SH-SY5Y (cell line): Measurements from ENCODE around the gene TMEM123.

Experiments
- GATA2 ChIP-seq: IDR thresholded peaks from 2 replicates; pipeline ENCODE4 v1.6.1; 2011; ENCODE audit warnings: mild to moderate bottlenecking, low read depth, low read length
- GATA3 ChIP-seq: IDR thresholded peaks from 2 replicates; pipeline ENCODE4 v1.6.1; 2011; ENCODE audit warnings: low read depth, mild to moderate bottlenecking, low read length, moderate library complexity

TMEM123 gene

DNA sequence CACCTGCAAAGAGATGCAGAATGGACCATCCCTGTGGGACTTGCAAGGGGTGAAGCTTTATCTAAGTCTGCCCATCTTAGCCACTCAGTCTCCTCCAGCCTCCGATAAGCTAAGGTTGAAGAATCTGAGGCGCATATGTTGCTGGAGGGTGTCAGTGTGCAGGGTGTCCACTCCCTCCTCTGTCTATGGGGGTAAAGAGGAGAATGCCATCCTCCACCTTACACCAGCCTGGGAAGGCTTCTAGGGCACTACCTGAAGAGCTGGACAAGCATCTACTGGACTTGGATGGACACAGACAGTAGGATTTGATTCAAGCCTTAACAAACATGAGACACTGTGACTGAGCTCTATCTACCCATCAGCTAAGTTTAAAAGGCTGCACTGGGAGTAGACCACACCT, 46.5 kb downstream of the TMEM123 start:
- no peak for TF ChIP-seq GATA2
- no peak for TF ChIP-seq GATA3

DNA sequence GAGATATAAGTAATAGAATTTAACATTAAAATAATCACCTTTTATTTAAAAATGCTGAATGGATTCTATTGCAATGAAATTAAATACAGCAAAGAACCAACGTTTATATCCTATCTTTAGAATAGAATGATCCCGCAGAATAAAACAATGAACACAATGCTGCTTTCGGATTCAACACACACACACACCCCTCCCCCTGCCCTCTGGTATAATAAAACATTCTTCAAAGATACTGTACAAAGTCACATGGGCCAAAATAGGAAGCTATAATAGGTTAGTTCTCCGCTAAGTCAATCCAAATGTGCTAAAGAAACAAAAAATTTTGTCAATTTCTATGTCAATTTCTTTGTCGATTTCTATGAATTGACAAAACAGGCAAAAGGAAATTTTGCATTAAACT, 47.1 kb downstream of the TMEM123 start:
- no peak for TF ChIP-seq GATA2
- no peak for TF ChIP-seq GATA3

DNA sequence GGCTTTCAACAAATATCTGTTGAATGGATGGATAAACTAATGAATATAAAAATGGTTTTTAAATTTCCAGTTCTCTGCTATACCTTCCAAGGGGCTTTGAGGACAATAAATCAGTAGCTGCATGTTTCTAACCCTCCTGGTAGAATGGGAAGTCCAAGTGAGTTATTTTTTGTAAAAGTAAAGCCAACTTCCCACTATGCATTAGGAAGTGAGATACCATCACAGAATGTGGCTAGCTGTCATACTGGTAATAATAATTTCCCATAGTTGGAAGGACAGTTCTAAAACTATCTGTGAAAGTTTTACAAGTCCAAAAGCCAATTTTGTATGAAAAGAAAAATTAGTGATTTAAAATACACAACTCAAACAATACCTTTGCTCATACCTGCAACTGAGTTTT, 50.0 kb downstream of the TMEM123 start:
- TF ChIP-seq GATA3 (no peak), GATA2 (no peak)

DNA sequence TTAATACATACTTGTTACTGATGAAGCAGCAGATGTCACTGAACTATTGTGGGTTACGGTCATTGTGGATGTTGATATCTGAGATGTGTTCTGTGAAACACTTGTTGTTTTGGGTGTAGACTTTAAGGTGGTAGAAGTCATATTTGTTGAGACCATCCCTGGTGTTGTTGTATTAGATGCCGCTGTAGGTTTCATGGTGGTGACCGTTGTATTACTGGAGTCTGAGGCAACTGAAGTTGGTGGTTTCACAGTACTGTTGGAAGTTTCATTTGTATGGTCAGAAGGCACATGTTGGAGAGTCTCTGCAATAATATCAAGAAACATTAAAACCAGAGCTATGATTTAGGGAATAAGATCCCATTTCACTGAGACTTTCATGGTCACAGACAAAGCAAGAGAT, 50.7 kb downstream of the TMEM123 start:
- no peak for TF ChIP-seq GATA3
- no peak for TF ChIP-seq GATA2

DNA sequence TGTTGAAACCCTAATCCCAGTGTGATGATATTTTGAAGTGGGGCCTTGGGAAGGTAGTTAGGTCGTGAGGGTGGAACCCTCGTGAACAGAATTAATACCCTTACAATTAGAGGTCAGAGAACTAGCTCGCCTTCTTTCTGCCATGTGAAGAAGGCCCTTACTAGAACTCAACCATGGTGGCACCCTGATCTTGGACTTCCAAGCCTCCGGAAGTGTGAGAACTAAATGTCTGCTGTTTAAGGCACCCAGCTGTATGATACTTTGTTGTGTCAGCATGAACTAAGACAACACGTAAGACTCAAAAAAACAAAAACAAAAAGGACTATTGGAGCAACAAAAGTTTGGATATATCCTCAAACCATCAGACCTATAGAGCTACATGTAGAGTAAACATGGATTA, 52.0 kb downstream of the TMEM123 start:
- no peak for TF ChIP-seq GATA2
- no peak for TF ChIP-seq GATA3

DNA sequence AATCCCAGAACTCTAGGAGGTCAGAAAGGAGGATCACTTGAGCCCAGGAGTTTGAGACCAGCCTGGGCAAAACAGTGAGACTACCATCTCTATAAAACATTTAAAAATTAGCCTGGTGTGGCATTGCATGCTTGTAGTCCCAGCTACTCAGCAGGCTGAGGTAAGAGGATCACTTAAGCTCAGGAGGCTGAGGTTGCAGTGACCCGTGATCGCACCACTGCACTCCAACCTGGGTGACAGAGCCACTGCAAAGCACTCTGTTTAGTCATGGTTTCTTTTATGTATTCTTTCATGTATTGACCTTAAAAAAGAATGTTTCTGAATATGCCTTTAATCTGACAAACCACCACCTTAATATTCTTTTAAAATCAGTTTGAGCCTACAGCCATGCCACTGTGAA, 53.4 kb downstream of the TMEM123 start:
- no peak for TF ChIP-seq GATA2
- no peak for TF ChIP-seq GATA3

DNA sequence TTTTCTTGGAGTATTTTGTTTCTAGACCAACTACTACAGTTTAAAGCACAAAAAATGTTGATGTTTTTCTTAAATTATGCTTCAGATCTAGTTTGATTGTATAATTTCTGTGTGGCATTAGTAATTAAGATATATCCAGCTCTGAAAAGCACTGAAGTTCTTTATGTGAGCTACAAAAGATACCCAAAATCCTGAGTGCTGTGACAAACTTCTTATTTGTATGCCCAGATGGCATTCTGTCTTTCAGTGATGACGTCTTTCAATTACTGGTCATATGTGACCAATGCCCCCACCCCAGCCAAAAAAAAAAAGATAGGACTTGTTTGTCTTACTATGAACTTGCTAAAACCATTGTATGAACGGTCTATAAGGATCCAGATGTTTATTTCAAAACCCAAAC, 54.3 kb downstream of the TMEM123 start:
- no peak for TF ChIP-seq GATA3
- no peak for TF ChIP-seq GATA2

DNA sequence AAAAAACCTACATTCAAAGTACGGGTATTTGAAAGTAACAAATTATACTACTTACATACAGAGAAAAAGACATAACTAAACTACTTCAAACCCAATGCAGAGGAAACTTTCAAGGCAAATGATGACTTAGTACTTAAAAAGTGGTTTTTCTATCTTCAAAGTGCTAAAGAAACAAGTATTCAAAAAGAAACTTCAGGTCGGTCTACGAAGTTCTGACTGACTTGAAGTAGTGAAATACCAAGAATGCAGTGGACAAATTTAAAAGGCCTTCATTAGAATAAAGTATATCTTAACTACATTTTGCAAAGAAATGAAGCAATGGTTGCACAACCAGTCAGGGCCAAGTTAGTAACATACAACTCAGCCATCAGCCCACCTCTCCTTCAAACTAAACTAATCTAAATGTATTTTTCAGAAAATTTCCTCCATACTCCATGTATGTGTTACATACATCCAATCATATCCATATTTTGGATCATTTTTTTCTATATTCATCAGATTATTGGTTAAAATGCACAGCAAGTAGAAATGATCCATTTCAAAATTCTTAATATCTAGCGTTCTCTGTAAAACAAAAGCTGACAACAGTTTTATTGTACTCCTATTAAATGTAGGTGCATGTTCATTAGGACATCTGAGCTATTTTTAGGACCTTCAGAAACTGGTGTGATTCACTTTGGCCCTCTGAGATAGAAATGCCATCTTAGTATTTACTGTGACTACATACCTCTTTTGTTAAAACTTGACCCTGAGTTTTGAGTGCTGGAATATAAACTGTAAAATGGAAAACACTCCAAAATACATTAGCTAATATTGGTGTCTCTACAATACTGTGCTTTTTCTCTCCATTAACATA, 55.6 kb downstream of the TMEM123 start:
- TF ChIP-seq GATA3 = no peak
- TF ChIP-seq GATA2 = no peak

DNA sequence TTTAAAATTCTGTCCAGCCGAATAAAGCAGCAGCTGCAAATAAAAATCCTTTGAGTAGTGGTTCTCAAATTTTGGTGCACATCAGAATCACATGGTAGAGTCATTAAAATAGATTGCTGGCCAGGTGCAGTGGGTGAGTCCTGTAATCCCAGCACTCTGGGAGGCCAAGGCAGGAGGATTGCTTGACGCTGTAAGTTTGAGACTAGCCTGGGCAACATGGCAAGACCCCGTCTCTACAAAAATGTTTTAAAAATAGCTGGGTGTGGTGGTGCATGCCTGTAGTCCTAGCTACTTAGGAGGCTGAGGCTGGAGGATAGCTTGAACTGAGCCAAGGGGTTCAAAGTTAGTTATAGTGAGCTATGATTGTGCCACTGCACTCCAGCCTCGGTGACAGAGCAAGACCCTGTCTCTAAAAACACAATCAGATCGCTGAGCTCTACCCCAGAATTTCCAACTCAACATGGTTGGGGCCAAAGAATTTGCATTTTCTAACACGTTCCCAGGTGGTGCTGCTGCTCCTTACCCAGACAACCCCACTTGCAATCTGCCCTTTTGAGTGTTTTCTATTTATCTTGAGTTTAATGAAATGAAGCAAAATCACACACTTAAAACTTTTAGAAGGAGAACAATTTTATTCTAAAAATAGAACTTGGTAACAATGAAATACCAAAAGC, 56.7 kb downstream of the TMEM123 start:
- TF ChIP-seq GATA2 (no peak), GATA3 (no peak)

DNA sequence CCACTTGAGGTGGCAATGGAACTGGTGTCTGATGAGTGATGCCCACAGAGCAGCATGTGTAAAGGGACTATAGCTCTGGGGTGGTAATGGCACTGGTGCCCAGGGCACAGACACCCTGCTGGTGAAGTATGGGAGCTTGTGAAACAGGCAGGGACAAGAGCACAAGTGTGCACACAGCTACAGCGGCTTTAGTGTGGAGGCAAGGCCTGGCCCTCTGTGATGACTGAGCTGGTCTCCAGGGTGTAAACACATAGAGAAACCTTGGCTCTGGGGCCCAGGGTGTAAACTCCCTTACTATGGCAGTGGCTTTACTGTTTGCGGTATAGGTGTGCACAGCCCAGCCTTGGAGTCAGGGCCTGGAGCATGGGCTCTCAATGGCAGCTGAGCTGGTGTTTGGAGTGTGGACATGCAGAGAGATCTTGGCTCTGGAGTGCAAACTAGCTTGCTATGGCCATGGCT, 59.3 kb downstream of the TMEM123 start:
- no peak for TF ChIP-seq GATA3
- no peak for TF ChIP-seq GATA2

DNA sequence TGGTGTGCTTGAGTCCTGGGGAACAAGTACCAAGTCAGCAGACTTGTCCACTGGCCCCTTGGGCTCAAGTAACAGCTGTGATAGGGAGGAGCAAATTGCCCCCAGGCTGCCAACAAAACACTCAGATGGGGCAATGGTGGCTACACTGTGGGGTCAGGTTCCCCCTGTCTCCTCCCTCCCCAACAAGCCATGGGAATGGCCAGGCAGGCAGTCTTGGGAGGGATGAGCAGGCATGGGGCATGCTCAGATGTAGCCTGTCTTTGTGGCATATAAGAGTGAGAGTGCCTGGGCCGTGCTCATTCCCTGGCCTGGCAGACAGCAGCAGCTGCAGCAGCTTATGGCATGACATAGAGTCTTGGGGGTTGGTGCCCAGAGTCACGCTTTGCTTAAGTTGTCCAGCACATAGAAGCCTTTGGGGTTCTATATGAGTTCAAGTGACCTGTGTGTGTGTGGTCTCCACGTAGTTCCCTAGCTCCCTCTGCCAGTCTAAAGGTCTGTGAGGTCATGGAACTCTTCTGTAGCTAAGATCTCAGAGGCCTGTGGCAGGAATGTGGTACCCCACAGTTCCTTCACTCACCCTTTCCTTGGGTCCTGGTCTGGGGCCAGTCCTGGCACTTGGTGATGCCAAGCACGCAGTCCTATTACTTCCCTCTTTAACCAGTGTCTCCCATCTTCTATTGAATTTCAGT, 60.9 kb downstream of the TMEM123 start:
- TF ChIP-seq GATA3 (no peak), GATA2 (no peak)

DNA sequence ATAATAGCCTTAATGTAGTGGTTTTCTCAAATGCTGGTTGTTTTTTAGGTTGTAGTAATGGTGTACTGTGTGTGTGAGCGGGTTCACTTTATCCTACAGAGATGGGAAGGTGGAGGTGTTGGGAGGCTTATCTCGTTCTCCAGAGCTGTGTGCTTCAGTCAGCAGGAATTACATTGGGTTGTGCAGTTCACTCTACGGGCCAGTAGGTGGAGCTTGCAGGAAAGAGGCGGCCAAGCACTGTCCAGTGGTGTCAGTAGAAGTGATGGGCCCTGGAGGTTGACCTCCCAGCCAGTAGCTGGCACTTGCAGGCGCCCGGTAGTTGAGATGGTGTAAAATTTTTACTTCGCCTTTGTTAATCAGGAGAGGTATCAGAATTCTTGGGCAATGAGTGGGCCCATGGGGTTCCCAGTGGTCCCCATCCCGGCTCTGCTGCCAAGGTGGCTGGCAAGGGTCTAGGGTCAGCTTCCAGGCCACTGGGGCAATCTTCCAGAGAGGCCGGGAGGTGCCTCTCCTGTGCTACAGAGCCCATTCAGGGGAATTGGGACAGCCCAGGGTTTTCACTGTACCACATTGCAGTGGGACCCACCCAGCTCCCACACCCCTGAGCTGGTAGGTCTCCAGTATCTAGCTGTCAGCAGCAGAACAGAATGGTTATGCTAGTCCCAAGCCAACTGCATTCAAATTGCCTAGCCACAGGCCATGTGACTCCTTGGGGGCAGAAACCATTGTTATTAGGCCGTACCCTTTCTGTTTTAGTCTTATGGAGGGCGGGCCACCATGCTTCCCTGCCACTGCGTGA, 61.7 kb downstream of the TMEM123 start:
- TF ChIP-seq GATA2 = no peak

DNA sequence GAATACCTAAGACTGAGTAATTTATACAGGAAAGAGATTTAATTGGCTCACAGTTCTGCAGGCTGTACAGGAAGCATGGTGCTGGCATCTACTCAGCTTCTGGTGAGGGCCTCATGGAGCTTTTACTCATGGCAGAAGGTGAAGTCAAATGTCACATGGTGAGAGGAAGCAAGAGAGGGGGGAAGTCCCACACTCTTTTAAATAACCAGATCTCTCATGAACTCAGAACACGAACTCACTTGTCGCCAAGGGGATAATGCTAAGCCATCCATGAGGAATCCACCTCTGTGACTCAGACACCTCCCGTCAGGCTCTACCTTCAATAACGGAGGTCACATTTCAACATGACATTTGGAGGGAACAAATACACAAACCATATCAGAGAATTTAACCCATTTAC, 63.3 kb downstream of the TMEM123 start:
- TF ChIP-seq GATA3 (no peak), GATA2 (no peak)

DNA sequence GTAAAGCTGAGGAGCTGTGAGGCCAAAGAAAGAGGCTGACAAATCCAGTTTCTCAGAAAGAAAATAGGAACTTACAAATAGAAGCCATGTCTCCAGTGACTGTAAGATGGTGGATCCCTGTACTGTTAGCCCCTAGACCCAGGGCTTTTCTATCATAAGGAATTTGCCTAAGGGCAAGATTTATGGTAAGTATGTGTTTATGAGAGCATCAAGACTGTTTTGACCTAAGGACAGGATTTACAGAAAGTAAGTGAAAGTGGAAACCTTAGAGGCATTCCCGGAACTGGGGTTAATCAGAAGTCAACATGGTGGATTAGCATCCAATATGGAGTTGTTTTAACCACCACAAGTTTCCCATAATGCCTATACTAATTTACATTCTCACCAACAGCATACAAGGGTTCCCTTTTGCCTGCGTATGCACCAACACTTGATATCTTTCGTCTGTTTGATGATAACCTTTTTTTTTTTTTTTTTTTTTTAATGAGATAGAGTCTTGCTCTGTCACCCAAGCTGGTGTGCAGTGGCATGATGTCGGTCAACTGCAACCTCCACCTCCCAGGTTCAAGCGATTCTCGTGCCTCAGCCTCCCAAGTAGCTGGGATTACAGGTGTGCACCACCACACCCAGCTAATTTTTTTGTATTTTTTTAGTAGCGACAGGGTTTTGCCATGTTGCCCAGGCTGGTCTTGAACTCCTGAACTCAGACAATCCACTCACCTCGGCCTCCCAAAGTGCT, 65.4 kb downstream of the TMEM123 start:
- TF ChIP-seq GATA3 (no peak), GATA2 (no peak)
